Mammary epithelial cell (primary cell): ENCODE measurements around the gene ILKAP.

Source experiments
- EZH2 ChIP-seq: IDR thresholded peaks from 2 replicates; pipeline ENCODE4 v1.6.1; 2012; ENCODE audit warnings: low read length, inconsistent platforms, borderline replicate concordance
- TF ChIP-seq, protein P1 (sequence below), 2 donors: IDR thresholded peaks in 1 of 2; conservative IDR thresholded peaks in 1 of 2; 2 replicates each; pipeline ENCODE4 v1.5.1; 2011 to 2012; ENCODE audit warnings: inconsistent platforms in 2 of 2, low read length in 2 of 2, mild to moderate bottlenecking in 2 of 2, control low read depth in 1 of 2, low read depth in 1 of 2; ENCODE audit not compliant: insufficient read depth in 1 of 2; ENCODE audit errors: extremely low read depth in 1 of 2

DNA sequence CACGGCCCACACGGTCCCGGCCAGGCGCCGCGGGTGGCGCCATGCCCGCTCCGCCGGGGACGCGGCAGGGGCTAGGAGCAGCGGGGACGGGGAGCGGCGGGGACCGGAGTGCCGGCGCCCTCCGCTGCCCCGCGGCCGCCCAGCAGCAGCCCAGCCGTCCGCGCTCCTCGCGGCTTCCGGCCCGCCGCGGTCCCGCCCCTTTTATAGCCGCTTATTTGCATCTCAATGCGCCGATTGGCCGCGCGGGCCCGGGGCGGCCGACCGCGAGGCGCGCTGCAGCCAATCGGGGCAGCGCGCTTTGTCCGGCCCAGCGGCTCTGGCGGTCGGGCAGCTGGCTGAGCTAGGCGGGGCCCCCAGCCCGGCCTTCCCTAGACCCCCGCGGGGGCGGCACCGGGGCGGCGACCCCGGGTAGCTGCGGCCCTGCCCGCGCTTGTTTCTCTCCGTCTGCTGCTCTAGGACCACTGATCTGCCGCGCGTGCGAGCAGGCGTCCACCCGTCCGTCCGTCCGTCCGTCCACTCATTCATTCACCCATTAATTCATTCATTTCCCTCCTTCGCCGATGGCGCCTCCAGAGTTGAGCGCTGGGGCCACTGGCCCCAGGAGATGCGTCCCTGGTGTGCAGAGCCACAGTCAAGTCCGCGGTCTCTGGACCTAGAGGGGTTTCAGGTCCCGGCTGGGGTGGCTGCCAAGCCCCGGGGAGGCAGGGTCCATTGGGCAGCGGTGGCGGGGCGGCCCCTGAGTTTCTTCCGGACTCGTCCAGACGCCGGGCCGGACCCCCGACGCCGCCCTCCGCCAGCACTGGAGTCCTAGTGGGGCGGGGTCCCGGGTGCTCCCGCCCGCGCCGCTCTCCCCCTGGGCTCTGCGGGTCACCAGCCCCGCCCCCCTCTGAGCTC lies 36.6 kb upstream of the ILKAP start, which contains the start of gene HES6:
- TF ChIP-seq, protein P1, sequence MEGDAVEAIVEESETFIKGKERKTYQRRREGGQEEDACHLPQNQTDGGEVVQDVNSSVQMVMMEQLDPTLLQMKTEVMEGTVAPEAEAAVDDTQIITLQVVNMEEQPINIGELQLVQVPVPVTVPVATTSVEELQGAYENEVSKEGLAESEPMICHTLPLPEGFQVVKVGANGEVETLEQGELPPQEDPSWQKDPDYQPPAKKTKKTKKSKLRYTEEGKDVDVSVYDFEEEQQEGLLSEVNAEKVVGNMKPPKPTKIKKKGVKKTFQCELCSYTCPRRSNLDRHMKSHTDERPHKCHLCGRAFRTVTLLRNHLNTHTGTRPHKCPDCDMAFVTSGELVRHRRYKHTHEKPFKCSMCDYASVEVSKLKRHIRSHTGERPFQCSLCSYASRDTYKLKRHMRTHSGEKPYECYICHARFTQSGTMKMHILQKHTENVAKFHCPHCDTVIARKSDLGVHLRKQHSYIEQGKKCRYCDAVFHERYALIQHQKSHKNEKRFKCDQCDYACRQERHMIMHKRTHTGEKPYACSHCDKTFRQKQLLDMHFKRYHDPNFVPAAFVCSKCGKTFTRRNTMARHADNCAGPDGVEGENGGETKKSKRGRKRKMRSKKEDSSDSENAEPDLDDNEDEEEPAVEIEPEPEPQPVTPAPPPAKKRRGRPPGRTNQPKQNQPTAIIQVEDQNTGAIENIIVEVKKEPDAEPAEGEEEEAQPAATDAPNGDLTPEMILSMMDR (conservative IDR thresholded peaks at IDR 0.05 in 1 of 2, IDR thresholded peaks at IDR 0.05 in 1 of 2; ENCODE audit: extremely low read depth in 1 of 2, insufficient read depth in 1 of 2, low read depth in 1 of 2, low read length in 2 of 2) = no peak
- TF ChIP-seq EZH2 = no peak
